SU-DHL-6 (cell line): ENCODE data around the gene ATXN7L1.

Experiments
- H2AFZ ChIP-seq: fragments of 200-600 bp; sonication (generic); 2 replicates; pipeline ENCODE4 v1.6.1; 2014; ENCODE audit warnings: low read depth, mild to moderate bottlenecking, moderate library complexity, mixed read lengths, antibody characterized with exemption, low read length; ENCODE audit not compliant: severe bottlenecking
- H3F3A ChIP-seq: fragments of 200-600 bp; shearing (Covaris generic); 2 replicates; pipeline ENCODE4 v1.6.0; 2016; ENCODE audit warnings: antibody characterized with exemption, mild to moderate bottlenecking; ENCODE audit not compliant: insufficient read depth
- H3K27ac ChIP-seq: fragments of 200-600 bp; sonication (generic); 2 replicates; pipeline ENCODE4 v1.5.1; 2016; ENCODE audit warnings: low read depth, mild to moderate bottlenecking, low read length, moderate library complexity, mixed read lengths
- H3K27me3 ChIP-seq: fragments of 200-600 bp; sonication (generic), shearing (Covaris generic); 2 replicates; pipeline ENCODE4 v1.6.0; 2014; ENCODE audit warnings: mild to moderate bottlenecking, low read length
- H3K36me3 ChIP-seq: fragments of 200-600 bp; sonication (generic); 2 replicates; pipeline ENCODE4 v1.6.1; 2014; ENCODE audit warnings: mild to moderate bottlenecking, low read length, mixed read lengths
- H3K4me2 ChIP-seq: fragments of 300-600, 200-600 bp; shearing (Covaris generic), sonication (generic); 2 replicates; pipeline ENCODE4 v1.6.0; 2014; ENCODE audit warnings: low read length, low read depth, mild to moderate bottlenecking; ENCODE audit not compliant: poor library complexity, severe bottlenecking
- H3K4me3 ChIP-seq: fragments of 200-600 bp; sonication (generic); 2 replicates; pipeline ENCODE4 v1.5.1; 2014; ENCODE audit warnings: antibody characterized with exemption, low read length, mild to moderate bottlenecking, mixed read lengths; ENCODE audit not compliant: insufficient read depth, poor library complexity, severe bottlenecking
- H3K79me2 ChIP-seq: fragments of 200-600 bp; sonication (generic); 2 replicates; pipeline ENCODE4 v1.6.1; 2014; ENCODE audit warnings: mild to moderate bottlenecking, low read length, moderate library complexity; ENCODE audit not compliant: insufficient read depth
- H3K9ac ChIP-seq: fragments of 200-600 bp; sonication (generic); 2 replicates; pipeline ENCODE4 v1.7.0; 2014; ENCODE audit warnings: mild to moderate bottlenecking, low read length
- H3K9me2 ChIP-seq: fragments of 200-600 bp; sonication (generic); replicated peaks from 2 replicates; pipeline ENCODE4 v1.6.1; 2014; ENCODE audit warnings: low read length; ENCODE audit not compliant: insufficient read depth
- H3K9me3 ChIP-seq: fragments of 200-600 bp; sonication (generic); 2 replicates; pipeline ENCODE4 v1.6.1; 2014; ENCODE audit warnings: low read length, mixed read lengths; ENCODE audit not compliant: insufficient read depth
- H4K20me1 ChIP-seq: fragments of 200-600 bp; sonication (generic); 2 replicates; pipeline ENCODE4 v1.6.1; 2014; ENCODE audit warnings: low read depth, mild to moderate bottlenecking, antibody characterized with exemption, low read length, moderate library complexity, mixed read lengths
- CTCF ChIP-seq: fragments of 200-600 bp; sonication (generic); IDR thresholded peaks from one replicate; pipeline ENCODE4 v1.5.1; 2017; ENCODE audit warnings: antibody characterized with exemption, mild to moderate bottlenecking, low read length, moderate library complexity; ENCODE audit not compliant: insufficient read depth, poor library complexity, severe bottlenecking
- EZH2phosphoT487 ChIP-seq: fragments of 200-600 bp; sonication (generic), shearing (Covaris generic); conservative IDR thresholded peaks from 2 replicates; pipeline ENCODE4 v1.6.1; 2018; ENCODE audit warnings: mild to moderate bottlenecking, antibody characterized with exemption, low read length, moderate library complexity, mixed read lengths

ATXN7L1 gene

GRCh38 chr7:105838627-105839231 lies 37.7 kb downstream of the ATXN7L1 start:
- H3K79me2 ChIP-seq, result no peaks in the 10 kb centered on the region
- no peak overlapping the region for H2AFZ ChIP-seq
- no peak overlapping the region for H3K27ac ChIP-seq
- no peaks in the 10 kb centered on the region for H3F3A ChIP-seq
- H4K20me1 ChIP-seq, result no peaks in the 10 kb centered on the region
- no peaks in the 10 kb centered on the region for H3K36me3 ChIP-seq
- TF ChIP-seq CTCF, result no peak
- no peak for TF ChIP-seq EZH2phosphoT487
- no peaks in the 10 kb centered on the region for H3K27me3 ChIP-seq
- no peaks in the 10 kb centered on the region for H3K9me2 ChIP-seq
- H3K4me2 ChIP-seq, result no peak overlapping the region
- no peak overlapping the region for H3K4me3 ChIP-seq
- H3K9me3 ChIP-seq, result no peaks in the 10 kb centered on the region
- no peak overlapping the region for H3K9ac ChIP-seq

- Histone ChIP-seq H3K27me3 (no peaks in the 10 kb centered on the region), H2AFZ (no peak overlapping the region), H3K36me3 (no peaks in the 10 kb centered on the region), H3K4me2 (no peak overlapping the region), H3F3A (no peaks in the 10 kb centered on the region), H4K20me1 (no peaks in the 10 kb centered on the region), H3K9me2 (no peaks in the 10 kb centered on the region), H3K4me3 (no peak overlapping the region), H3K9ac (no peak overlapping the region), H3K27ac (no peak overlapping the region), H3K9me3 (no peaks in the 10 kb centered on the region), H3K79me2 (no peaks in the 10 kb centered on the region)
- TF ChIP-seq EZH2phosphoT487, result no peak
- no peak for TF ChIP-seq CTCF
These were observed 38.4 kb downstream of the ATXN7L1 start for GRCh38 chr7:105837765-105838626.

GRCh38 chr7:105835441-105835840 lies 41.0 kb downstream of the ATXN7L1 start:
- no peaks in the 10 kb centered on the region for H3K79me2 ChIP-seq
- no peaks in the 10 kb centered on the region for H3K9me2 ChIP-seq
- no peak for TF ChIP-seq CTCF
- H3K9me3 ChIP-seq, result no peaks in the 10 kb centered on the region
- no peak overlapping the region for H3K4me2 ChIP-seq
- no peaks in the 10 kb centered on the region for H3K36me3 ChIP-seq
- no peaks in the 10 kb centered on the region for H3F3A ChIP-seq
- no peaks in the 10 kb centered on the region for H4K20me1 ChIP-seq
- no peaks in the 10 kb centered on the region for H3K27me3 ChIP-seq
- H3K27ac ChIP-seq, result no peak overlapping the region
- H3K4me3 ChIP-seq, result no peak overlapping the region
- H3K9ac ChIP-seq, result no peak overlapping the region
- H2AFZ ChIP-seq, result no peak overlapping the region
